Medulla oblongata (tissue), 1 donor: ENCODE data around the gene PKLR.

ENCODE experiments used
- DNase-seq: peaks from one replicate; pipeline ENCODE4 v3.0.0-alpha.2; 2015; ENCODE audit errors: extremely low spot score

PKLR gene

GRCh38 chr1:155285063-155285462 lies 16.2 kb downstream of the PKLR start:
- DNase-seq = no peak

GRCh38 chr1:155284476-155284875 lies 16.8 kb downstream of the PKLR start:
- no peak for DNase-seq

GRCh38 chr1:155282488-155283091 lies 18.6 kb downstream of the PKLR start:
- DNase-seq = no peak

DNA sequence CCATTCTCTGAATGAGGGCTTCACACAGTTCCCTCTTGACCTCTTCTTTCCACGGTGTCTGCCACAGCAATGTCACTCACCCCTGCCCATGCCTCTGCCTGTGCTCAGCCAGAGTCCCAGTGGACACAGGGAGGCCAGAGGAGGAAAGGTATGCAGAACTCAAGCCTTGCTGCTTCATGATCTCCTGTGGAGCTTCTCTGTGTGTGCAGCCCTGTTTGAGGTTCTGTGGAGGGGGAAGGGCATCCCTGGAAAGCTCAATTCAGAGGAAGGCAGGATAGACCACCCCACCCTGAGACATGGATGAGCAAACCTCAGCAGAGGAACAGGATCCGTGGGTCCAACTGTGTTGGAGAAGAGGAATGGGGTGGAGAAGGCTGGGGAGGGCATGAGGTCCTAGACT lies 22.0 kb downstream of the PKLR start:
- no peak for DNase-seq

GRCh38 chr1:155278689-155279160 lies 22.5 kb downstream of the PKLR start:
- peak; percentile 8 for DNase-seq

- peak; percentile 10 for DNase-seq
These were observed 23.1 kb downstream of the PKLR start for GRCh38 chr1:155277902-155278688.

- DNase-seq = peak; percentile 99
These were observed 24.0 kb downstream of the PKLR start, which contains the start of gene HCN3 for GRCh38 chr1:155277070-155277901. Gene HCN3 (plus strand): TSS chr1:155277463. CDS start chr1:155277591, 128 bp downstream.

- peak; percentile 92 for DNase-seq
These were observed 27.6 kb downstream of the PKLR start, which contains the start of gene CLK2 for GRCh38 chr1:155273343-155274245. Gene CLK2 (minus strand): TSS chr1:155273504. CDS start chr1:155270977, 2,527 bp downstream.

DNA sequence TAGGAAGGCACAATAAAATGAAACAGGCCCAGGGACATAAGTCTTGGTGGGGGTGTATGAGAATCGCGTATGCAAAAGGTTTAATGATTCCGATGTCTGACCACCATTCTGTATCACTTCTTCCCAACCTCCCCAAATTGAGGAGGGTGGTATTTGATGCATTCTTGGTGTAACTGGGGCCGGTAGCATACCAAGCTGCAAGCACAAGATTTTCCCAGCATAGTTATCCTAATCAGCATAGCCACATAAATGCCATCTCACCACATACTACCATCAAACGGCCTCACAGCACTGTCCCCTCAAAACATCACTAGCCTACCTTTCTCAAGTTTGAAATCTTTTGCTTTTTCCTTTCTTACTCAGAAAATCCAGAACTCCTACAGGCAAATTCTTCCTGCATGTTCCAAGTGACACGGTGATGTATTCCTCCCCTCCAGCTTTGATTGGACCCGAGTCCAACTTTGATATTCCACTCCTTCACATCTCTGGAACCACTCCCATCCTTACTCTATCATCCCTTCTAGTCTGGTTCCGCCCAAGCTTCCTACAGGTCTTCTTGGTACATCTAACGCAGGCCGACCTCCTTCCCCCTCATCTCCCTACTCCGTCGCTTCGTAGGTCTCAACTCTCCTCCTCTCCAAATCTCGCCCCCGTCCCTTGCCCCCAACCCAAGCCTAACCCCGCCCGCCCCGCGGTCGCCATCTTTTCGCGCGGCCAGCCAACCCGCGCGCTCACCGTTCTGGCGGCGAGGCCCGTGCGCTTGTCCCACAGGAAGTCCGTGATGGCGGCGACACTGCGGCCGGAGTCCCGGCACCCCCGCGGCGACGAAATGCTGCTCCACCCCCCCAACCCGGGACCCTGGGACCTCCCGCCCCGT lies 28.5 kb downstream of the PKLR start:
- DNase-seq = peak; percentile 18

- DNase-seq = no peak
These were observed 31.9 kb downstream of the PKLR start for GRCh38 chr1:155269381-155269780.

- DNase-seq = no peak
These were observed 32.6 kb downstream of the PKLR start for GRCh38 chr1:155268630-155269029.

DNA sequence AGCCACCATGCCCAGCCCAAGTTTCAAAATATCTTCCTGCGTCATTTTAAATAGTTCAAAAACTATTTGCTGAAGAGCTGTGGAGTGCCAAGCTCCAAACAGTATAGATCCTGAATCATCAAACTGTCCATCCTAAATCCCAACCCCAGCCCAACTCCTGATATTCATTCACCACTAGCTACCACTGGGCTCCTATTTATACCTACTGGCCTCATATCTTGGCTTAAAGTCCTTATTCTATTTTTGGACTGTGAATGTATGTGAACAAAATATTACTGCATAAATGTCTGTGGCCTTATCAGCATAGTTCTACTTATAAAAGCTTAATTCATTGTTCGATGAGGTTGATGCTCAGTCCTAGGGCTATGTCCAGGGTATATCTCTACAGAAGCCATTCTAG lies 33.9 kb downstream of the PKLR start:
- DNase-seq = no peak

GRCh38 chr1:155266553-155266952 lies 34.7 kb downstream of the PKLR start:
- DNase-seq = no peak

DNA sequence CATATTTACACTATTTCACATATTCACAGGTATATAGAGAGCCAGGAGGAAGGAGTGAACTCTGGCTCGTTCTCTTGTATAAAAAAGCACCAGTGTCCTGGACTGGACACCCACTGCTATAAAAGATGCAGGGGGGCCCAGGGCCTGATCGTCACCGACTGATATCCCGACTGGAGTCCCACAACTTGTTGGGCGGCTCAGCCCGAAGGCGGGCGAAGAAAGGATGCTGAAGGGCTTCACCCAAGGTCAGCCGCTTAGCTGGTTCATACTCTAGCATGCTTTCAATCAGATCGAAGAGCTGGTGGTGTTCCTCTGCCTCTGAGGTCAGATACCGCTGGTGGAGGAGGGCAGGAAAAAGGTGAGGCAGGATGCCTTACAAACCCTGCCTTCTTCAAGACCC lies 38.2 kb downstream of the PKLR start:
- DNase-seq = no peak

DNA sequence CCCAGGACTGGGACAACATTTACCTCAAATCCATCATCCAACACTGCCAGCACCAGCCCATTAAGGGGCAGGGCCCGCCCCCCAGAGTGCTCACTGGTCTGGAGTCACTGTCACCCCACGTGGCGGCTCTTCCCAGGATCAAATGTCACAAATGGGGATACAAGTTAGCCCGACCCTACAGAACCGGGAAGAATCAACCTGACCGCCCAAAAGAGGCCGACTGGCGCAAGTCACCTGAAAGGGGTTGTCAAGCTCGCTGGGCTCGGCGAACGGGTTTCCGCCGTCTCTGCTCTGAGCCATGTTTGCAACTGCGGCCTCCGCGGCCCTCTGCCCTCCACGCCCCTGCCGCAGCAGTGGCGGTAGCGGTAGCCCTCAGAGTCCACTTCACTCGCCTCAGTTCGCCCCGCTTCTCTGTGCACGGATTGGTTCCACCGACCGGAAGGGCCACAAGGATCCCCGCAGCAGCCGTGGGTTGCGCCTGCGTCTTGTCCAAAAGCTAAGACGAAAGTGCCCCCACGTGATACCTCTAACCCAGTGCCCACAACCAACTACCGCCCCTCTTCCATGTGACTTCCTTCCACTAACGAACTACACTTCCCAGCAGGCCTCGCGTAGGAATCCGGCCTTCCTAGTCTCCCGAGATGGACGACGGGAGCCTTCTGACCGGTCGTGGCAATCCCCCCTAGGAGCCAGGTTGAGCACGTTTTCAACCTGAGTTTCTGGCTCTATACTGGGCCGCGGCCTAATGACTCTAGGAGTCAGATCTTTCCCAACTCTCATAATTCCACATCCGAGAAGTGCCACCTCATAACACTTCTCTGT lies 39.2 kb downstream of the PKLR start, which contains the start of gene SCAMP3:
TSS of gene SCAMP3 (minus strand) at position 509 of the 822 bp plus-strand sequence. CDS start at position 300, 209 bp downstream.
- DNase-seq = peak; percentile 100

- no peak for DNase-seq
These were observed 39.8 kb downstream of the PKLR start for GRCh38 chr1:155261493-155261851.

DNA sequence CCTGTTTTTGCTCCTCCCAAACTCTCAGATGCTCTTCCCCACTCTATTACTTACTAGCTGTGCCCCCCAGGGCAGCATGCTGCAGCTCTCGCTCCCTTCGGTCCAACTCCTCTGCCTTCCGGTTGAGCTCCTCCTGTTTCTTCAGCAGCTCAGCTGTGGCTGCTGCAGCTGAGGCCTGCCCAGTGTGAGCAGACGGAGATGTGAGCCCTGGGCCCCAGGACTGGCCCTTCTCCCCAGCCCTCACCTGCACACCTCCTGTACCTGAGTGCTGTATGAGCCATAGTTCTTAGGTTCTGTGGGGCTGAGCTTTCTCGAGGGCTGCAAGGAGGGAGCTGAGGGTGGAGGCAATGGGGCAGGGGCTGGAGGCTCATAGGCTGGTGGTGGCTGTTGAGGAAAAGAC lies 41.0 kb downstream of the PKLR start:
- DNase-seq = no peak

- no peak for DNase-seq
These were observed 45.0 kb downstream of the PKLR start for GRCh38 chr1:155256058-155256852.
